OCI-LY3 (cell line): ENCODE results near the gene ROCK1.

Experiments
- CTCF ChIP-seq: fragments of 200-600, 300-600 bp; sonication (generic); IDR thresholded peaks from 2 replicates; pipeline ENCODE4 v1.5.1; 2014; ENCODE audit warnings: antibody characterized with exemption, low read length, low read depth
- EZH2phosphoT487 ChIP-seq: fragments of 200-600 bp; shearing (Covaris generic); IDR thresholded peaks from 2 replicates; pipeline ENCODE4 v1.6.1; 2018; ENCODE audit warnings: antibody characterized with exemption, mixed run types, low read depth

- TF ChIP-seq CTCF (no peak), EZH2phosphoT487 (no peak)
These were observed 136.5 kb downstream of the ROCK1 start for GRCh38 chr18:20975077-20975476.
